ENCODE results near the gene NEAT1. TPM values are rescaled to one million over a fixed set of nuclear protein-coding genes. Genes with fewer than 3 reads are reported as not detected.

Gene NEAT1
- polyA plus RNA-seq, 1 donor, result 1,329 TPM

DNA sequence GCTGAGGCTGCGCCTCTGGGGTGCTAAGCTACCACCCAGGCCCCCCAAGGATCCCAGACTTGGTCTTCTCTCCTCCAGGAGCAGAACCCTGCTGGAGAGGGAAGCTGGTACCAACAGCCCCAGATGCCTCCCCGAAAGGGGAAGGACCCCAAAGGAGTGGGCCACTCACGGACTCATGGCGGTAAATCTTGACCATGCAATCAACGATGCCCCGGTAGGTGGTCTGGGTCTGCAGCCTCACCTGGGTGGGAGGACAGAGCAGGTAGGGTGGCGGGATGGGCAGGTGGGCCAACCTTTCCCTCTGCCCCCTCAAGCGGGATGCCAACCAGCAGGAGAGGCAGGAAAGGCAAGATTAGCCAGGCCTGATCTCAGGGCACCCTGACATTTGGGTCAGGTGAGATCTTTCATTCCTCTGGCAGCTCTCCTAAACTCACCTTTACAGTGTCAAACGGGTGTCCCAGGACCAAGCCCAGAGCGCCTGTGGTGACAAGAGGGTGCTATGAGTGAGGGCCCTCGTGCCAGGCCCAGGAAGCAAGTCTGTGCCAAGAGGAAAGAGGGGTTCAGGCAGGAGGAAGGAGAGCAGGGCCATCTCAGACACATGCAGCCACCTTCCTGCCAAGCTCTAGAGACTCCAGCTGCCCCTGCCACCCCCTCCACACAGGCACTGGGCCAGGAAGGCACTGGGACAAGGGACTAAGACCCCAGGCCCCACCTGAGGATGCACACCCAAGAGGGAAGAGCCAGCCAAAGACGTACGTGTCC lies 42.7 kb upstream of the NEAT1 start:
- H3K4me3 ChIP-seq (ENCODE audit: low read length), result peak overlapping the region; percentile 1

DNA sequence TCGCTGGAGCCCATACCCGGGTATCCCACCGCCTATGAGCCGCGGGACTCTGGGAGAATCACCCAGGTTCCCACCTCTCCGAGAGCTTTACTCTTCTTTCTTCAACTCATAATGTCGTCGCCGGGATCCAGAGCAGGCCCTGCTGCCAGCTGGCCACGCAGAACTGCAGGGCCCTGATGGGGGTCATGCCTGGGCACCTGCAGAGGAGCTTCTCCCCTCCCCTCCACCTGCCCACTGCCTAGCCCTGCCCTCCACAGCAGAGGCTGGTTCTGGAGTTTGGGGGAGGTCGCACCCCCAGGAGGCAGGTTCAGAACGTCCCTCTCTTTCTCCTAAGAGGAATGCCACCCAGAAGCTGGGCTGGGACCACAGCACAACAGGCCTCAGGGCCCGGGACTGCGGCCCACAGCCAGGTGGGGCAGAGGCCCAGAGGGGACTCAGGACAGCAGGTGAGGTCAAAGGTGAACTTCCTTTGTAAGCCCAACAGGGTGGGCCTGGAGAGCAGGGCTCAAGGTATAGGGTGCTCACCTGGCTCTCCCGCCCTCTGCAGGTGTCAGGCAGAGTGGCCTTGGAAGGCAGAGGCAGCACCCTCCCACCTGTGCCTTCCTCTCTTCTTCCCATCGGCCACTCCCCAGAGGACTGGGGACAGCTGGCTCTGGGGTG lies 42.0 kb upstream of the NEAT1 start:
- peaks cover 9% of the 10 kb centered on the region for H3K36me3 ChIP-seq (ENCODE audit: control insufficient read depth, insufficient read depth, low read length)
- WGBS (ENCODE audit: insufficient coverage, low lambda C conversion rate), result no CpG with 5 or more reads among the region's 16 CpGs
- no peaks in the 10 kb centered on the region for H3K9me3 ChIP-seq (ENCODE audit: control insufficient read depth, low read depth, low read length)
- H3K4me1 ChIP-seq (ENCODE audit: control insufficient read depth, insufficient read depth, low read length), result peaks cover 87% of the 10 kb centered on the region
- DNase-seq, result peak; percentile 57 to 79
- peak overlapping the region; percentile 98 for H3K27ac ChIP-seq (ENCODE audit: low read length)
- H3K27me3 ChIP-seq (ENCODE audit: control insufficient read depth, insufficient read depth, low read length), result no peaks in the 10 kb centered on the region
- peak overlapping the region; percentile 41 for H3K4me3 ChIP-seq (ENCODE audit: low read length)

More for the DNA sequence above, 42.7 kb upstream of the NEAT1 start:
- peaks cover 4% of the 10 kb centered on the region for H3K9me3 ChIP-seq (ENCODE audit: control insufficient read depth, low read depth, low read length)
- WGBS (ENCODE audit: insufficient coverage, low lambda C conversion rate), result no CpG with 5 or more reads among the region's 13 CpGs
- peak overlapping the region; percentile 98 for H3K27ac ChIP-seq (ENCODE audit: low read length)
- peaks cover 86% of the 10 kb centered on the region for H3K4me1 ChIP-seq (ENCODE audit: control insufficient read depth, insufficient read depth, low read length)
- no peak for DNase-seq
- H3K36me3 ChIP-seq (ENCODE audit: control insufficient read depth, insufficient read depth, low read length), result peaks cover 11% of the 10 kb centered on the region
- H3K27me3 ChIP-seq (ENCODE audit: control insufficient read depth, insufficient read depth, low read length), result no peaks in the 10 kb centered on the region

DNA sequence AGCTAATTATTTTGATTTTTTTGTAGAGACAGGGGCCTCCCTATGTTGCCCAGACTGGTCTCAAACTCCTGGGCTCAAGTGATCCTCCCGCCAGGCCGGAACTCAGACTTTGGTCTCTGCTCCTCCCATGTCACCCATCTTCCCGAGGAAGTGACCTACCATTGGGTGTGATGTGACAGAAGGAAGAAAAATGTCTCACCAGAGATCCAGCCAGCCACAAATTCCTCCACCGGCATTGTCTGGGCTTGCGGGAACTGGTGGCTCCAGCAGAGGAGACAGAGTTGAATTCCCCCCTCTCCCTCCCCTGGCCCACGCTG lies 40.9 kb upstream of the NEAT1 start:
- peak in 1 of 2 donors; percentile 79 for DNase-seq
- H3K27ac ChIP-seq (ENCODE audit: low read length), result peak overlapping the region; percentile 98
- no CpG with 5 or more reads among the region's 6 CpGs for WGBS (ENCODE audit: insufficient coverage, low lambda C conversion rate)
- H3K27me3 ChIP-seq (ENCODE audit: control insufficient read depth, insufficient read depth, low read length), result no peaks in the 10 kb centered on the region
- peak overlapping the region; percentile 41 for H3K4me3 ChIP-seq (ENCODE audit: low read length)
- no peaks in the 10 kb centered on the region for H3K9me3 ChIP-seq (ENCODE audit: control insufficient read depth, low read depth, low read length)
- peaks cover 90% of the 10 kb centered on the region for H3K4me1 ChIP-seq (ENCODE audit: control insufficient read depth, insufficient read depth, low read length)
- peaks cover 2% of the 10 kb centered on the region for H3K36me3 ChIP-seq (ENCODE audit: control insufficient read depth, insufficient read depth, low read length)

DNA sequence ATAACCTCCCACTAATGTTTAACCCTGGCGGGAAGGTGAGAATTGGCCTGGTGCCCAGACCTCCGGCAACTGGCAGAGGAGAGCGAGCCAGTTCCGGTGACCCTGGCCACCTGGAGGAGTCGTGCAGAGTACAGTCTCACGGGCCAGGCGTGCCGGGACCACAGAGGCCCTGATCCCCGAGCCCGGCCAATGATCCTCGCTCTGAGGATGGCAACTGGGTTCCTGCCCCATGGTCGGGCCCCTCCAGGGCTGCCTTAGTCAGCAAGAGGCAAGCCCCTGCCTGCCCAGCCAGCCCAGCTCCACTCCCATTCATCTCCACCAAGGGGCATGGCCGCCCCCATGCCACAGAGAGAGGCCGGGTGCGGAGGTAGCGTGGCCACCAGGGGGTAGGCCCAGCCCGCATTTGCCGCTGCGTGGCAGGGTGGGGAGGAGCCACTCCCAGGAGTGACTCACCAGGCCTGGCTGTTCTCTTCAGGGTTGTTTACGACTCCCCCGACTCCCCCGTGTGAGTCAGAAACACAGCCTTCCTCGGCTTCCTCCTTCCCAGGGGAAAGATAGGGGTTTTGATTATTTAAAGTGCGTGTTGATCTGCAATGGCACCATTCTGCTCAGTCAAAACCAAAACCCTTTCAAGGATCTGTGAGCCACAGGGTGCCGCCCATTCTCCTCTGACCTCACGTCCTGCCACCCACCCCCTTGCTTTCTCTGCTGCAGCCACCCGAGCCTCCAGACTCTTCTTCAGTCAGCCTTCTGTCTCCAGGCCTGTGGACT lies 40.4 kb upstream of the NEAT1 start, which contains the start of gene SLC25A45:
TSS of gene SLC25A45 (minus strand) at position 614 of the 771 bp plus-strand sequence. CDS start 695 bp downstream, outside the sequence.
- no CpG with 5 or more reads among the region's 27 CpGs for WGBS (ENCODE audit: insufficient coverage, low lambda C conversion rate)
- Histone ChIP-seq H3K4me1 (ENCODE audit: control insufficient read depth, insufficient read depth, low read length) (peaks cover 85% of the 10 kb centered on the region), H3K27me3 (ENCODE audit: control insufficient read depth, insufficient read depth, low read length) (no peaks in the 10 kb centered on the region), H3K4me3 (ENCODE audit: low read length) (peak within 1 kb of the TSS; percentile 41), H3K36me3 (ENCODE audit: control insufficient read depth, insufficient read depth, low read length) (peaks cover 2% of the 10 kb centered on the region), H3K27ac (ENCODE audit: low read length) (peak within 1 kb of the TSS; percentile 98), H3K9me3 (ENCODE audit: control insufficient read depth, low read depth, low read length) (no peaks in the 10 kb centered on the region)
- DNase-seq, result peak; percentile 95 to 97

DNA sequence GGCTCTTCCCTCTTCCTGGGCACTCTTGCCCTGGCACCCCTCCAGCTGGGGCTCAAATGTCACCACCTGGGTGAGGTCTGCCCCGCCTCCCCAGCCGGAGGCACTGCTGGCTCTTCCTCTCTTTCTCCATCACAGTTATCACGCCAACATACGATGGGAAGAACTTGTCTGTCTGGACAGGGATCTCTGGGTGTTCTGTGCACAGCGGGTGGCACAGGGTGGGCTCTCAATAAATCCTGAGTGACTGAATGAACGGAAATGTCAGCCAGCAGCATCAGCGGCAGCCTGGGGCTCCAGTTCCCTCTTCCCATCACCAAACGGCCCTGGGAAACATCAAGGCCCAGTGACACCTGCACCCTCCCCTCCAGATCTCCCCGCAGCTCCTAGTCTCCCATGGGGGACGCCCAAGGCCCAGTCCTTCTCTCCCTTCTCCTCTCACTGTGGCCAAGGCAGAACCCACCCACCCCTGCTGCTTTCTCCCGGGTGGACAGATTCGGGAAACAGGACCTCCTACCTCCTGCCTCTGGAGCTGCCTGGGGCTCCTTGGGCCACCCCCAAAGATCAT lies 39.7 kb upstream of the NEAT1 start:
- Histone ChIP-seq H3K27me3 (ENCODE audit: control insufficient read depth, insufficient read depth, low read length) (no peaks in the 10 kb centered on the region), H3K9me3 (ENCODE audit: control insufficient read depth, low read depth, low read length) (no peaks in the 10 kb centered on the region), H3K36me3 (ENCODE audit: control insufficient read depth, insufficient read depth, low read length) (peaks cover 2% of the 10 kb centered on the region), H3K27ac (ENCODE audit: low read length) (peak overlapping the region; percentile 98), H3K4me3 (ENCODE audit: low read length) (peak overlapping the region; percentile 41), H3K4me1 (ENCODE audit: control insufficient read depth, insufficient read depth, low read length) (peaks cover 78% of the 10 kb centered on the region)
- WGBS (ENCODE audit: insufficient coverage, low lambda C conversion rate), result no CpG with 5 or more reads among the region's 12 CpGs
- no peak for DNase-seq

DNA sequence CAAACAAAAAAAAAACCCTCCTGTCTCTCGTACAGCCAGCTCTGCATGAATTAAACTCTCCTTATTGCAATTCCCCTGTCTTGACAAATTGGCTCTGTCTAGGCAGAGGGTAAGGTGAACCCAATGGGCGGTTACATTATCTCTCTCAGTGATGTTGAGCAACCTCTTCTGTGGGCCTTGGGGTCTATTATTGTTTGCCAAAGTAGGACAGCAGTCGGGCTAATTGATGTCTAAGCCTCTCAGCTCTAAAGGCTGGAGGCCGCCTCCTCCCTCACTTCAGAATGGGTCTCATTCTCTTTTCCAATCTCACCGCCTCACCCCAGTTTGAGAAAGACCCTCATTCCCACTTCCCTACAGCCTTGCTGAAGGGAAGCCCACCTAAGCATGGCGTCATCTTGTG lies 38.8 kb upstream of the NEAT1 start:
- peak overlapping the region; percentile 98 for H3K27ac ChIP-seq (ENCODE audit: low read length)
- DNase-seq, result no peak
- no CpG with 5 or more reads among the region's 6 CpGs for WGBS (ENCODE audit: insufficient coverage, low lambda C conversion rate)

DNA sequence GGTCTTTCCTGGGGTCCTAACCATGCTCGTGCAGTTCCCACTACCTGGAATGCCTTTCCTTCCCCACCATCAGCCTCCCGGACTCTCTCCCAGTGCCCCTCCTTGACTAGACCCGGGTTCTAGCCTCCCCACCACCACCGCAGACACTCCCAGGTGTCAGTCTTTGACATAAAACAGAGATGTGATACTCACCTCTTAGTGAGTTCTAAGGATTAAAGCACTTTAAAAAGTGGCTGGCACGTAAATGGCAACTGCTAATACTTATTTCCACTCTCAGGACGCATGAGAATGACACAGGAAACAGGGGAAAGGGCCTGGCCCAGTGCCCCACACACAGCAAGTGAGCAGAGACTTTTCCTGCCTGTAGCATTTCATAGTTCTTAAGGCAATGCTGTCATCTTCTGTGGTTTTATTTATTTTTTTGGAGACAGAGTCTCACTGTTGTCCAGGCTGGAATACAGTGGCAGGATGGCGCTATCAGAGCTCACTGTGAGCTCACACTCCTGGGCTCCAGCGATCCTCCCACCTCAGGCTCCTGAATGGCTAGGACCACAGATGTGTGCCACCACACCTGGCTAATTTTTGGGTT lies 38.2 kb upstream of the NEAT1 start:
- Histone ChIP-seq H3K27me3 (ENCODE audit: control insufficient read depth, insufficient read depth, low read length) (no peaks in the 10 kb centered on the region), H3K4me1 (ENCODE audit: control insufficient read depth, insufficient read depth, low read length) (peaks cover 75% of the 10 kb centered on the region), H3K4me3 (ENCODE audit: low read length) (no peak overlapping the region), H3K27ac (ENCODE audit: low read length) (peak overlapping the region; percentile 98), H3K36me3 (ENCODE audit: control insufficient read depth, insufficient read depth, low read length) (peaks cover 2% of the 10 kb centered on the region), H3K9me3 (ENCODE audit: control insufficient read depth, low read depth, low read length) (no peaks in the 10 kb centered on the region)
- no peak for DNase-seq
- WGBS (ENCODE audit: insufficient coverage, low lambda C conversion rate), result no CpG with 5 or more reads among the region's 8 CpGs

More for the DNA sequence above, 38.8 kb upstream of the NEAT1 start:
- Histone ChIP-seq H3K9me3 (ENCODE audit: control insufficient read depth, low read depth, low read length) (no peaks in the 10 kb centered on the region), H3K4me1 (ENCODE audit: control insufficient read depth, insufficient read depth, low read length) (peaks cover 78% of the 10 kb centered on the region), H3K27me3 (ENCODE audit: control insufficient read depth, insufficient read depth, low read length) (no peaks in the 10 kb centered on the region), H3K36me3 (ENCODE audit: control insufficient read depth, insufficient read depth, low read length) (peaks cover 2% of the 10 kb centered on the region), H3K4me3 (ENCODE audit: low read length) (no peak overlapping the region)

DNA sequence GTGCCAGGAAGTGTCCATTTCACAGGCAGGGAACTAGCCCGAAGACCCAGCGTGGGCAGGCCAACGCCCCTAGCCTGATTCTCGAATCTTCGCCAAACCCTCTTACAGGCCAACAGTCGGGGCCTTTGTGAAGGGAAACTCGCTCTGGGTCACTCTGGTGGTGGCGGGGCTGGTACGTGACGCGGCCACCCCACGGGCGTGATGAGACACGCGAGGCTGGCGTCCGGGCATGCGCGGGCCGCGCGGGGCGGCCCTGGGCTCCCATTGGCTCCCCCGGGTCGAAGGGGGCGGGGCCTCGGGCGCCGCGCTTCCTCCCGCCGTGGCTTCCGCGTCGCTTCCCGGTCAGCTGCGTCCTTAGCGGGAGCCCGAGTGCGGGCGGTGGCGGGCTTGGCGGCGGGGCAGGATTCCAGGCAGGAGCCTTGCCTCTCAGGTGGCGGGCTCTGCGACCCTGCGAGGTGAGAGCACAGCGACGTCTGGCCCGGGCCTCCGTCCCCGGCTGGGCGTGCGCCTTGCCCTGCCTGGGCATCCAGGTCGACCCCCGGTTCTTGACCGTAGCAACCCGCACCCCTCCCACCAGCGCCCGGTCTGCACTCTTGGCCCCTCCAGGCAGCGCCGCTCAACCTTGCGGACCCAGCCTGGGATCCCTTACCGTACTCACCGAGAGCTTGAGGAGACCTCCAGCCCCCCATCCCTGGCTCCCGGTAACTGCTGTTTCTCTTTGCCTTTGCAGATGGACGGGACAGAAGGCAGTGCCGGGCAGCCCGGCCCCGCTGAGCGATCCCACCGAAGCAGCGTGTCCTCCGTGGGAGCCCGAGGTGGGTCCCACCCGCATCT lies 36.1 kb upstream of the NEAT1 start, which contains the start of gene FRMD8:
TSS of gene FRMD8 (plus strand) at position 331 of the 834 bp plus-strand sequence. CDS start at position 731, 400 bp downstream.
- DNase-seq, result peak; percentile 90 to 92
- WGBS (ENCODE audit: insufficient coverage, low lambda C conversion rate), result no CpG with 5 or more reads among the region's 76 CpGs
- H3K9me3 ChIP-seq (ENCODE audit: control insufficient read depth, low read depth, low read length), result no peaks in the 10 kb centered on the region
- H3K27me3 ChIP-seq (ENCODE audit: control insufficient read depth, insufficient read depth, low read length), result no peaks in the 10 kb centered on the region
- H3K27ac ChIP-seq (ENCODE audit: low read length), result peak within 1 kb of the TSS; percentile 87
- peaks cover 16% of the 10 kb centered on the region for H3K36me3 ChIP-seq (ENCODE audit: control insufficient read depth, insufficient read depth, low read length)
- peak within 1 kb of the TSS; percentile 97 for H3K4me3 ChIP-seq (ENCODE audit: low read length)
- peaks cover 57% of the 10 kb centered on the region for H3K4me1 ChIP-seq (ENCODE audit: control insufficient read depth, insufficient read depth, low read length)

DNA sequence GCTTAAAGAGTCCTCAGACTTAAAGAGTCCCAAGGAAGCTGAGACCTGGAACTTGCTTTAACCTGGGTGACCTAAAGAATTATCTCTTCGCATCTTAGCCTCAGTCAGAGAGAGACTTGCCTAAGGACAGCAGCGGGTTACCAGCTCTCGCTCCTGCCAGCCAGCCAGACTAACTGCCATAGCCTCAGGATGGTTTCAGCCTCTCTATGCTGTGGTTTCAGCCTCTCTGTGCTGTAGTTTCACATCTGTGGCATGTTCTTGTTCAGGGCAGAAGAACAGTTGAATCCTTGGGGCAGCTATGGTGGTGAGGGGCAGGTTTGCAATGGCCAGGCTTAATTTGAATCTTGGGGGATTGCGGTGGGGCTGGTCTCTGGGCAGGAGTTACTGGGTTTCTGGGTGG lies 33.9 kb upstream of the NEAT1 start:
- no CpG with 5 or more reads among the region's 4 CpGs for WGBS (ENCODE audit: insufficient coverage, low lambda C conversion rate)
- H3K4me3 ChIP-seq (ENCODE audit: low read length), result no peak overlapping the region

More for the DNA sequence above, 33.9 kb upstream of the NEAT1 start:
- Histone ChIP-seq H3K9me3 (ENCODE audit: control insufficient read depth, low read depth, low read length) (no peaks in the 10 kb centered on the region), H3K4me1 (ENCODE audit: control insufficient read depth, insufficient read depth, low read length) (peaks cover 39% of the 10 kb centered on the region), H3K27ac (ENCODE audit: low read length) (no peak overlapping the region), H3K27me3 (ENCODE audit: control insufficient read depth, insufficient read depth, low read length) (no peaks in the 10 kb centered on the region), H3K36me3 (ENCODE audit: control insufficient read depth, insufficient read depth, low read length) (peaks cover 37% of the 10 kb centered on the region)
- DNase-seq, result no peak
